Breast epithelium (tissue), 3 donors: ENCODE results near the gene NECTIN1.

Source experiments
- POLR2A ChIP-seq: fragments of 450-650 bp; IDR thresholded peaks from one replicate; pipeline ENCODE4 v1.6.1; 2016; ENCODE audit warnings: antibody characterized with exemption, mild to moderate bottlenecking, moderate library complexity
- POLR2AphosphoS5 ChIP-seq, 3 donors: sonication (generic); formaldehyde crosslinking; IDR thresholded peaks; one replicate each; pipeline ENCODE4 v1.6.1; 2017; ENCODE audit warnings: antibody characterized with exemption in 3 of 3

DNA sequence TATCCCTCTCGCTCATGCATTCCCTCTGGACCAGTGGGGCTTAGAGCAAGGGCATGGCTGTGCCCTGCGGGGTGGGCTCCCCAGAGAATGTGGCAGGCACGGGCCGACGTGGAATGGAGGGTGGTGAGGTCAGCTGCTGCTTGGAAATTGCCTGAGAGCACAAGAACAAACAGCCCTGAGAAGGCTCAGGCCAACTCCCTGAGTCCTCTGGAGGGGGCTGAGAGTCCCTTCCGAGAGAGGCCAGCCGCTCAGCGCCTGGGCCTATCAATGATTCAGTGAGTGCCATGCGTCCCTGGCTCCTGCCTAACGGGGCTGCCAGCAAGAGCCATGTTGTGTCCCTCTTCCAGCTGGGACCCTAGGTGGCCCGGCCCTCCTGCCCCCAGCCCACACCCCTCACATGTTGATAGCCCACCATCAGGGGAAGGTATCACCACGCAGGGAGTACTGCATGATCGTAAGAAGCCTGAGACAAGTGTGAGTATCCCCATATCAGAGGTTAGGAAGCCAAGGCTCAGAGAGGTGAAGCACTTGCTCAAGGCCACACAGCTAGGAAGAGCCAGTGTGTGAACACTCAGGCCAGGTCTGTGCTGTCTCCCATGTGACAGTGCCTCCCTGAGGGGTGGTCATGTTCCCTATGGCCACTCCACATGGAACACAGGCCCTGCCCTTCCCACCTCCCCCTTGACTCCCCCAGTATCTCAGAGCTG is 55.8 kb downstream of the NECTIN1 start:
- TF ChIP-seq POLR2A: no peak
- TF ChIP-seq POLR2AphosphoS5 (IDR thresholded peaks at IDR 0.05): no peak
